NCI-H1092 treated with DMSO at 0.1 percent for 48 hours (cell line): ENCODE measurements around the gene FAM98A.
A peak's percentile ranks its signal among the peaks of the same experiment; 100 is the strongest.

Experiments used
- DNase-seq: peaks from one replicate; lab custom pipeline; 2025; lab: John Stamatoyannopoulos, UW

Gene FAM98A

DNA sequence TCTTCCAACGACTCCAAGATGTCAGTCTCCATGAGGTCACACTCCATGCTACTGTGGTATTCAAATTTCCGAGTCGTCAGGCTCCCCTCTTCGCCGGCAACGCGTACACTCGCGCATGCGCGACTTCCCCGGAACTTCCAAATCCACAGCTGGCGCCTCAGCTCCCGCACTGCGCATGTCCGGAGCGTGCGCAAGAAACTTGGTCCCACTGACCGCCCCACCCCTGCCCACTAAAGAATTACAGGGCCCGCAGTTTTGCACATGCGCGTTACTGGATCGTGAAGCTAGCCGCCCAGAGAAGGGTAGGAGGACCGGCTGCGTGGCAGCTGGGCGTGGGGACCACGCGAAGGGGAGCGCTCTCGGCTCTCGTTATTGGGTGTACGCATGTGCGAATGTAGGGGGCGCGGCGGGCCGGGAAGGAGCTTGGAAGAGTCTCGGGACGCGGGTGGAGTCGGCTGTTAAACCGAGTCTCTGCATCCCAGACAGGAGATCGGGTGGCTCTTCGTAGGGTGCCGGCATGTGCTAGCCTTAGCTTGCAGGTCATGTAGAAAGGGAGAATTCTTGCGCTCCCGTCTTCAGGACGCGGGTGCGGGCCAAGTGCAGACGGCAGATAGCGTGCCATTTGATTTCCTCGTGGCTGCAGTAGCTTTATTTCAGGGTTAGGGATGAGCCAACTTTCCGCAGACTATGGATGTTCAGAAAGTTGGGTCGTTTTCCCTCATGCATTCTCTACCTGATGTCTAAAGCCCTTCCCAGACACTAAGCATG is at the start of gene FAM98A:
Gene FAM98A, minus strand, starts transcription at position 125 of the 768 bp plus-strand sequence. Its CDS starts 78 bp downstream, at position 47.
- DNase-seq, result peak; percentile 96

DNA sequence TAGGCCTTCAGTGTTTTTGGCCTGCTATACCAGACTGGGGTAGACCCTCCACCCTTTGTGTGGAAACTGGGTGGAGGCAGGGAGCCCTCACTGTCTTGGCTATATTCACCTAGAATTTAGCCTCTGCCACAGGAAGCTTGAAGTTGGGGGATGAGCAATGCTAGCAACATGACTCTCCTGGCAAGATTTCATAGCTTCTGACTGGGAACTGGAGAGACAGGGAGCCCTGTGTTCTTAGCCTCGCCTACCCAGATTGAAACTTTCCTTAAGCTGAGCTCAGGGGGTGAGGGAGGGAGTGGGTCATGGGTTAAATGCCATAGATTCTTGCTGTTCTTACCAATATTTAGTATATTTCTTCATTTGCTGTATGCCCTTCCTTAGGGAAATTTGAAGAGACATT is 46.8 kb upstream of the FAM98A start:
- no peak for DNase-seq

DNA sequence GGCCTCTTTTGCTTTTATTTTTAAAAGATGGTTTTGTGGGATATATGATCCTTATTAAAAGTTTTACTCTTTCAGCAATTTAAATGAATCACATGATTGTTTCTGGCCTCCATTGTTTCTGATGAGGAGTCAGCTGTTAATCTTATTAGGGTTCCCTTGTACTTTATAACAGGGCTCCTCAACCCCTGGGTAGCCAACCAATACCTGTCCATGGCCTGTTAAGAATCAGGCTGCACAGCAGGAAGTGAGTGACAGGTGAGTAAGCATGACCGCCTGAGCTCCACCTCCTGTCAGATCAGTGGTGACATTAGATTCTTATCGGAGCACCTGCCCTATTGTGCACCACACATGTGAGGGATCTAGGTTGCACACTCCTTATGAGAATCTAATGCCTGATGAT is 45.1 kb upstream of the FAM98A start:
- DNase-seq, result no peak

DNA sequence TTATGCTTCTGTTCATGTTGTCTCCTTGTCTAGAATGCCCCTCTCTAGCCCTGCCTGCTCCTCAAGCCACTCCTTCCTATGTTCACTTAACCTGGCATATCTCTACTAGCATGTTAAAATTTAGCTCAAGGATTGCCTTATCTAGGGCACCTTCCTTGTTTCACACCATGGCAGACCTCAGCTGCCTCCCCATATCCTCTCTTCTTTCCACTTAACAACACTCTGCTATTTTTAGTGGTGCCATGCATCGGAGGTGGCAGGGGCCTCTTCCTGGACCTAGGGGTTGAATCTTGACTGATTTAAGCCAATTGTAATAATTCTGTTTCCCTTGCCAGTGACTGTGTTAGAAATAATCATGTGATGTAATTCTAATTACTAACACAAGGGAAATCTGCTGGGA is 36.9 kb upstream of the FAM98A start:
- DNase-seq, result no peak

DNA sequence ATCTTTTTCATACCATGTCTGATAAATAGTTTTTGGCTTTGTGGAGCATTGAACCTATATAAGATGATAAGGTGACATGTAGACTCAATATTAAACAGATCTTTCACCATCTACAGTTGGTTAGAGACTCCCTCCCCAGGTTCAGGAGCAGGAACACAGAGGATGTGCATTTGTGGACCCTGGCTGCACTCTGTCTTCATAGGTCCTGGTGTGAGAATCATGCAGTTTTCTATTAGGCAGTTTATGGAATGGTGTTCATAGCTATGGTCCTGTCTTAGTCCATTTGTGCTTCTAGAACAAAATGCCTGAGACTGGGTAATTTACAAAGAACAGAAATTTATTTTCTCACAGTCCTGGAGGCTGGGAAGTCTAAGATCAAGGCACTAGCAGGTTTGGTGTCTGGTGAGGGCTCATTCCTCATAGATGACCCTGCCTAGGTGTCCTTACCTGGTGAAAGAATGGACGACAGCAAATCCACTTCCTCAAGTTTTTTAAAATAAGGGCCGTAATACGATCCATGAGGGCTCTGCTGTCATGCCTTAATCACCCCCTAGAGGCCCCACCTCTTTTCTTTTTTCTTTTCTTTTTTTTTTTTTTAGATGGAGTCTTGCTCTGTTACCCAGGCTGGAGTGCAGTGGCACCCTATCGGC is 35.3 kb upstream of the FAM98A start:
- DNase-seq, result no peak

DNA sequence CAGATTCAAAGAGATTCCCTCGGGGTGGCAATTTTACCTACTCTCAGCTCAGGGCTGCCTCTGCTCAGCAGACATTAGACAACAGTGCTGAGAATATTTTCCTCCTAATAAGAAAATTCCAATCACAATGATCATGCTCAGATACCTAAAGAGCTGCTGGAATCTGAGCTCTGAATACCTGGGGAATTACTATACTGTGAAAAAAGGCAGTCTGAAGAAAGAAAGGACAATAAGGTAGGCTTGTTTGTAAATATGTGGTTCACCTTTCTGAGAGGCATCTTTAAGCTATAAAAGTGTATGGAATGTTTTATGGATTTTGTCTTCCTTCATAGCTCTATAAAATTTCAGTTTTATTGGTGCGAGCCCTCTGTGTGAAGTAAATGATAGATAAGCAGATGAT is 34.2 kb upstream of the FAM98A start:
- DNase-seq, result no peak

DNA sequence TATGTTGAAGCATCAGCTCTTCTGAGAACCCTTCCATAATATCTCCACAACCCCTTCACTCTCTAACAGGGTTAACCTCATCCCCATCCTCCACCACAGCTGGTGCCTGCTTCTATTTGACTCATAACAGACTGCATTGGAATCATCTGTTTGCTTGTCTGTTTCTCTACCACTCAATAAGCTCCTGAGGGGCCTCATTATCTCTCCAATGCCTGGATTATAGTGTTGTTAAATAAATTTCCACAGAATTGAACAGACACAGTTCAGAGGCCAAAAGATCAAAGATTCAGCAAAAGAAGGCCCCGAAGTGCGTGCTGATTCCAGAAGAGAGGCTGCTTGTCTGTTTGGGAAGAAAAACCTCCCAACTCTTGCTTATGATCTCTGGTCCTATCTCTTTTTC is 33.7 kb upstream of the FAM98A start:
- no peak for DNase-seq

DNA sequence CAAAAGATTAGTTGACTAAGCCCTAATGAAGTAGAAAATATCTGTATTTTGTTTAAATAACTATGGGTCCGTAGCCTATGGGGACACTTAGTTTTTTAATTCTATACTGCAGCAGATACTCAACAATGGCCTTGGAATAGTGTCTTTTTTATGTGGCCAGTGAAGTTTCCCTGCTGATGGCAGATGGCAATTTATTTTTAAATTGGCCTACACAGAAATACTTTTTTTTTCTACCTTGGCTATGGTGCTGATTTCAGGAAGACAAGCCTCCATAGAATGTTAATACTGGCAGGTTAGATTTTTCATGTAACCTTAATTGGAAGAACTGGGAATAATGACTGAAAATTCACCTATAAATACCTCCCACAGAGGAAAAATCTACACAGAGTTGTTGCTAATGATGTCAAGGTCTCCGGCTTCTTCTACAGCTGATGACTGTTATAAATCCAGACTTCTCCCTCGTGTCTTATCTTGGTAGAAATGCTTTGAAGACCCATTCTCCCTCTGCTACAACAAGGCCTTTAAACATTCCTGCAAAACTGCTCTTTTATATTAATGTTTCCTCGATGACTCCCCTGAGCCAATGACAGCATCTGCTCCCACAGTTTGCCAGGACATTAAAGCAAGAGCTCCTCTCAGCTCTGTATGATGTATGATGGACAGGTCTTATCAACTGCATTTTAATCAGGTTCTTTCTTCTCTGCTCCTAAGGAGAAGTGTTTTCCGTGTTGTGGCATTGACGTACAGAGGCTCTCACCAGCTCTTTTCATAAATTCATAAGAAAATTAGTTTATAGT is 29.1 kb upstream of the FAM98A start:
- DNase-seq, result no peak

DNA sequence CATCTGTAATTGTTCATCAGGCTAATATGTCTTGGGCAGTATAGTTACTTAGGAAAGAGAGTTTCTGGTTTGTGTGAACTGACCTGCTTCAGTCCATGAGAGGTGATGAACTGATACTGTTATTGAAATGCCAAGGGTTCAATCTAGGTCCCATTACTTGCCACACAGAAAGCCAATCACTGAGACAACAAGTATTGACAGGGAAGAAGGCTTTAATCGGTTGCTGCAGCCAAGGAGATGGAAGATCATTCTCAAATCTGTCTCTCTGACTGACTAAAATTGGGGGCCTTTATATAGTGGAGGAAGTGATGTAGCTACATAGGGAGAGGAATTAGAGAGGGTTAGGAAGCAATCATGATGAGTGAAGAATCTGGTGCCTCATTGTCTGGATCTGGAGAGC is 19.9 kb upstream of the FAM98A start:
- no peak for DNase-seq

DNA sequence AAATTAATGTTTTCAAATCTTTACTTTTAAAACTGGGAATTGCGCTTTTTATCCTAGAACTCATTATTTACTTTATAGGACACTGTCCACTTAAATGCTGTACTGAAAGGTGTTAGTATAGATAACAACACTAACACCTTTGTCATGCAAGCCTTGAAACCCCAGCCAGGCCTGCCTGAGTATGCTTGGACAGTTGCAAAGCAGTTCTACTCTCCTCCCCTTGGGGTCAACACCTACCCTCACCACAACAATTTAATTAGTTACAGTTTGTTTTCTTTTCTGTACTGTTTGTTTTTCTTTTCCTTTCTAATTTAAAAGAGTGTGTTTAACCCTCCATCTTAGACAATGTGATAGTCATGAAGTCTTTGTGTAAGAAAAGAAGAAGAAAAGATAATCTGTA is 18.9 kb upstream of the FAM98A start:
- DNase-seq, result no peak

DNA sequence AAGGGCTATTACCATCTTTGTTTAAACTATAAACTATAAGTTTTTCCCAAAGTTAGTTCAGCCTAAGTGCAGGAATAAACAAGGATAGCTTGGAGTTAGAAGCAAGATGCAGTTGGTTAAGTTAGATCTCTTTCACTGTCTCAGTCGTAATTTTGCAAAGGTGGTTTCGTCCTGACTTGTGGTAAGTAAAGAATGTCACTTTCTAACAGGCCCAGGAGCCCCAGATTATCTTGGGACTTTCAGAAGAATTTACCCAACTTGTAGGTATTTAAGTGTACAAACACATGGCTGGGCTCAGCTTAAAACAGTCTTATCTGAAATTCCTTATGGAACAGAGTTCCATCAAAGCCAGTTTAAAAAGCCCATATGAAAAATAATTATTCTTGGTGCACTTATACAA is 18.3 kb upstream of the FAM98A start:
- no peak for DNase-seq

DNA sequence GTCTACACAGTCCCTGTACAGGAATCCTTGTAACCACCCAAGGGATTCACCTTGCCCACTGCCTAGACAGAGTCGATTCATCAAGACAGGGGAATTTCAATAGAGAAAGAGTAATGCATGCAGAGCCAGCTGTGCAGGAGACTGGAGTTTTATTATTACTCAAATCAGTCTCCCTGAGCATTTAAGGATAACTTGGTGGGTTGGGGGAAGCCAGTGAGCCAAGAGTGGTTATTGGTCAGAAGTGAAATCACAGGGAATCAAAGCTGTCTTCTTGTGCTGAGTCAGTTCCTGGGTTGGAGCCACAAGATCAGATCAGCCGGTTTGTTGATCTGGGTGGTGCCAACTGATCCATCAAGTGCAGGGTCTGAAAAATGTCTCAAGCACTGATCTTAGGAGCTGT is 17.8 kb upstream of the FAM98A start:
- DNase-seq, result no peak

DNA sequence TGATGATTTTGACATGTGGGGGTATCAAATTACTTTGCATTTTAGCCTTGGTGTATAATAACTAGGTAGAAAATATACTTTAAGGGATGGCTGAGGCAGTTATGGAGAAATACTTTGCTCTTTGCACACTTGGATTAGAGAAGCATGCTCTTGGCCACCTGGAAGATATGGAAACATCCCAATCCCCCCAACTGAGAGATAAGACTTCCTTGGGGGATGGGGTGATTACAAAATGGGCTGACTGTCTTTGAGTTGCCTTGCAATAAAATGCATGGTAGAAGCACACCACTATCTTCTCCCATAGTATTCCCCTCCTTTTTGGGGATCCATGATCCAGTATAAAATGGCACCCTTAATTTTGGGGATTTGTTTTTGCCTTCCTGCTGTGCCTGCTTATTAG is 15.1 kb upstream of the FAM98A start:
- DNase-seq, result no peak

DNA sequence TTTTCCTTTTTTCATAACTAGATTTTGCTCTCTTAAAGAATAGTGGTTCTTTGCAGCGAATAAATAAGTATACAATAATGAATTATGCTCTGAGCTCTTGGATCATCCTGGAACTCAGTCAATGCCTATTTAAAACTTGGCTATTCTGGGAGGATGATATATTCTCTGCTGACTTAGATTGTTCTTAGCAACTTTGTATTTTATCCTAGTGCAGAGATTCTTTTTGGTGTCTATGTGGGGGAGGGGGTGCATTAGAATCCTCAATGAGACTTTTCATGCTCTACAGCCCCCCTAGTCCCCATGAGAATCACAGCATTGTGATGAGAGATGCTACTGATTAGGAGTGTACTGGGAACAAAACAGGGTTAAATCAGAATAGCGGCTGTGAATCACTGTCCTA is 8.8 kb upstream of the FAM98A start:
- no peak for DNase-seq

DNA sequence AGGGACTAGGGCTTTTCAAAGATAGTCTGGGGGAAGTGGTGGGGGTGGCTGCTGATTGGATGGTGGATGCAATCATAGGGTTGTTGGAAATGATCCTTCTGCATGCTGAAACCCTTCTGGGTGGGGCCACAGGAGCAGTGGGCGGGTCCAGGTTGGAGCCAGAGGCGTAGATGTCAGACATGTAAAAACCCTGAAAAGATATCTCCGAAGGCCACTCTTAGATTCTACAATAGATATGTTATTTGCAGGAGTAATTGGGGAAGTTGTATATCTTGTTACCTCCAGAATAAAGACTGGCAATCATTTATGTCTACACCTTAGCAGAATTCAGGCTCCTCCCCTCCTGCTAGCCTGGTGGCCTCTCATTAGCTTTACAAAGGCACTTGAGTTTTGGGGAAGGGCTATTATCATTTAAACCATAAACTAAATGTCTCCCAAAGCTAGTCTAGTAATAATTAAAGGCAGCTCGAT is 8.2 kb upstream of the FAM98A start:
- DNase-seq, result no peak

DNA sequence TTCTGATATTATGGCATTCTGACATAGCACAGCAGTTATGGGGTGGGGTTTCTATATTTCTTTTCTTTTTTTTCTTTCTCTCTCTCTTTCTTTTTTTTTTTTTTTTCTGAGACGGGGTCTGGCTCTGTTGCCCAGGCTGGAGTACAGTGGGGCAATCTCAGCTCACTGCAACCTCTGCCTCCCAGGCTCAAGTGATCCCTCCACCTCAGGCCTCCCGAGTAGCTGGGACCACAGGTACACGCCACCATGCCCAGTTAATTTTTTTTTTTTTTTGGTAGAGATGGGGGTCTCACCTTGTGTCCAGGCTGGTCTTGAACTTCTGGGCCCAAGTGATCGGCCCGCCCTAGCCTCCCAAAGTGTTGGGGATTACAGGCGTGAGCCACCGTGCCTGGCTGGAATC is 7.5 kb upstream of the FAM98A start:
- no peak for DNase-seq

DNA sequence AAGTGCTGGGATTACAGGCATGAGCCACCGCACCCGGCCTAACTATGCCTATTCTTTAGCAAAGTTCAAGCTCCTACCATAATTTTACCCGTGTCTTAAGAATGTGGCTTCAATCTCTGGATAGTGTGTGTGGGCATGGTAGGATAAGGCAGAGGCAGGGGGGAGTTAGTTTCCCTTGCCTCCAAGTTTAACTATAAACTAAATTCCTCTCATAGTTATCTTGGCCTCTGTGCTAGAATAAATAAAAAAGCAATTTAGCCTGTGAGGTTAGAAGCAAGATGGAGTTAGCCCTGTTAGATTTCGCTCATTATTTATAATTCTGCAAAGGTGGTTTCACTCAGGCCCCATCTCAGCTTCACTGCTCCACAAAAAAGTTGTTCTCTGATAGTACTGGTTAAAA is 7.0 kb upstream of the FAM98A start:
- no peak for DNase-seq

DNA sequence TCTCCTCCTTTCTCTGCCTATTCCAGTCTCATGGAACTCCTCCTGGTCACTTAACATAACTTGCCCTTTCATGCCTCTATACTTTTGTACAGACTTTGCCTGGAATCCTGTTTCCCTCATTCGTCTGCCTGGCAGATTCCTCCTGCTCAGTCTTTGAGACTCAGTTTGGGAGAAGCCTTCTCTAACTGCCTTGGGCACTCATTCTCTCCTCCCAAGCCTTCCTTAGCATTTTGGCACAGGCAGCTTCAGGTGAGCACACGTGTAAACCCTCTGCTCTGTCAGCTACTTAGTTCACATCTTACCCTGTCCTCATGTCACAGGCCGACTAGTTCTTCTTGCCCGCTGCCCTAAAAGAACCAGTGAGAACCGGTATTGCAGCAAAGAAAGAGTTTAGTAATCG is 6.0 kb upstream of the FAM98A start:
- no peak for DNase-seq

DNA sequence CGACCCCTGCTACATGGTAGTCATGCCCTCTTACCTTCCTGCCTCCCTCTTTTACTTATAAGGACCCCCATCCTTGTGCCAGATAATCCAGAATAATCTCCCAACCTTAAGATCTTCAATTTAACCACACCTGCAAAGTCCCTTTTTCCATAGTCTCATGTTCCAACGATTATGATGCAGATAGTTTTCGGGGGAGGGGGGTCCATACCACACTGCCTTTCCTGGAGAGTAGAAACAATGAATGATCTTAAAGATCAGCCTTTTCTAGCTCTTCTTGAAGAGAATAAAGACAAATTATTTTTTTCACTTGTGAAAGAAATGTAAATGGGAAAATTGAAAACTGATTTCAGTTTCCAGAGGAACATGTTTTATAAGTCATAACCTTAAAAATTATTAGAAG is 4.3 kb upstream of the FAM98A start:
- no peak for DNase-seq

DNA sequence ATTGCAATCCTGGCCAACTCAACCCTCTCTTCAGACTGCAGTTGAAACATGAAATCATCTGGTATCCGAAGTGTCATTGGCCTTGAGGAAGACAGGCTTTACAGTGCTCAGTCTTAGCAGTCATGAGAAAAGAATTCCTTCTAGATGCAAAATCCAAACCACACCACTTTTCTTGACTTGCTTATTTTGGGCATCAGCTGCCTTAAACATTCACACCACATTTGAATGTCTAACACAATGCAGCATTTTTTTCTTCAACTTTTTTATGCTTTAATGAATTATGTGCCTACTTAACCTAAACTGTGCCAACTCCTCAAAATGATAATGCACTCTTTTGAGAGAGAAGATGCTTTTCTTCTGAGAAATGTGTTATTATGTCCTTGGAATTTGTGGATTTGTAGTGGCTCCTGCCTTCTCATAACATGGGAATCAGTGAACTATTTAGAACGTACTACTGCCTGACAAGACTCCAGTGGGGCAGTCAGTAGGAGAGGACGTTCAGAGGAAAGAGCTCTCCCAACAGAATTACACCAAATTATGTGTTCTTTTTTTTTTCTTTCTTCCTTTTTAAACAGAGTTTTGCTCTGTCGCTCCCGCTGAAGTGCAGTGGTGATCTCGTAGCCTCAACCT is 3.2 kb upstream of the FAM98A start:
- no peak for DNase-seq

DNA sequence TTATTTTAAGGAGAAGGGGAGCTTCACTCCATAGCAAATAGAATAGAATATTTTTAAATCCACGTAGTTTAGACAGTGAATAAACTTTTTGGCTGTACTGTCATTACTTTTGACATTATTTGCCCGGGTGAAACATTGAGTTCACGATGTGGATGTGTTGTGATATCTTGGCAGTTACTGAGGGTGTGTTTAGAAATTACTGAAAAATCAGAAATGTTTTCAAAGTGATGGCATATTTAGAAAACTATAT is 769 bp upstream of the FAM98A start:
- DNase-seq, result no peak

DNA sequence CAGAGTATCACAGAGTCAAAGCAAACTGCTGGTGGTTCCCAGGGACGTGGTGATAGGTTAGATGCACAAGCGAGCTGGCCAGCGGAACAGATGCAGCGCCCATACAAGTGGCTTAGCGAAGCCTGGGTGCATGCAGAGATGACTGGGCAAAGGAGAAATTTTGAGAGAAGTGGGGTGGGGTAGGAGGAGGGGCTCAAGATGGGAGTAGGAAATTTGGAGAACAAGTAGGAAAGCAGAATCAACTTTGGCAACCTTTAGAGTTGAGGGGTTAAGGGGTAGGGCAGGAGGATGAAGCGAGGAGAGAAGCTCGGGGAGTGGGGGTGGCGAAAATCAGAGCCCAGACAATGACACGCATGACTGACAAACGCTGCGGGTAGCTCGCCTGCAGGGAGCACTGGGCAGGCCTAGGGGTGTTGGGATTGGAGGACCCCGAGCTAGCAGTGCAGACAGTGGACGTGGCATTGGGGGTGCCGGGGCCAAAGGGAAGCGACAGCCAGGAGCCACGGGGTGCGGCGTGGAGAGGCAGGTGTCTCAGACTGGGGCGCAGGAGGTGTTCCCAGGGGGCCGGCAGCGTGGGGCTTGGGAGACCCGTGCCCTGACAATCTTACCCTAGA is 431 bp downstream of the FAM98A start:
- peak; percentile 30 for DNase-seq
